ENCODE data around the gene DNAJC10.
"Not testable (repeated sequence)": the region's sequence is repeated elsewhere in the genome, so short reads cannot be mapped to it uniquely, and the experiment has no call there.

DNAJC10 gene

DNA sequence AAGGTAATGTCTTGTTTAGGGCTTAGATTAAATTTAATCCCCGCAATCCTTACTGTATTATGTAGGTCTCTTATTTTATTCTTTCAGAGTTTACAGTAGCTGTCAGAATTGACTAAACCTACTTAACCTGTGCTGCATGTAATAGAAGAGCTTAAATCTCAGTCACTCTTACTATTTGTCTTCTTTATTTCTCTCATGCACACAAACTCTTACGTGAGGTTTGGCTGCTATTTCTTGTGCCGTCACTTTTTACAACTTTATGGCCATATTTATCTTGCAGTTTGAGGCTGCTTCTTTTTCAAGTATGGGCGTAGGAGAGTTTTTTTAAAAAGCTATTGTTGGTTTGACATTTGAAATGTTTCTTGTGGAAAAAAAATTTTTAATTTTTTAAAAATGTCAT is 12.0 kb downstream of the DNAJC10 start:
- no peak for DNase-seq

DNA sequence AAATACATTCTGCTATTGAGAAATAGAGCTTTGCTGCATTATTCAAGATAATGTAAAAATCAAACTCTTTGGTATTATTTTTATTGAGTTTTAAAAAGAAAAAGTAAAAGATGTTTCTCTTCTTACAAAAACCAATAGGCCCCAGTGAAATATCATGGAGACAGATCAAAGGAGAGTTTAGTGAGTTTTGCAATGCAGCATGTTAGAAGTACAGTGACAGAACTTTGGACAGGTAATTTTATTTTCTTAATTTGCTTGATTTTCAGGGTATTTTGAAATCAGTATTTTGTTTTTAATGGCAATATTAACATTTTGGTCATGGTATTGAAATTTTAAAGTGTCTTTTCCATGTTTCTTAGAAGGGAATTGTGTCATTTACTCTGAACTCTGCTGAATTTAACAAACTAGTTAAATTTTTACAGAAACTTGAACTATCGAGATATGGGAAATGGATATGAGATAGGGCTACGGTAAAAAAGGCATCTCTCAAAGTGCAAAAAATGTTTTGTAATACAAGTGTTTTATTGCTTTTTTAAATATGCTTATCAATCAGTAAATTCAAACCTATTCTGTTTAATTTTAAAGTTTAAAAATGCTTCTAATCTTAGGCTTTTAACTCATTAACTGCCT is 13.8 kb downstream of the DNAJC10 start:
- no peak for DNase-seq

DNA sequence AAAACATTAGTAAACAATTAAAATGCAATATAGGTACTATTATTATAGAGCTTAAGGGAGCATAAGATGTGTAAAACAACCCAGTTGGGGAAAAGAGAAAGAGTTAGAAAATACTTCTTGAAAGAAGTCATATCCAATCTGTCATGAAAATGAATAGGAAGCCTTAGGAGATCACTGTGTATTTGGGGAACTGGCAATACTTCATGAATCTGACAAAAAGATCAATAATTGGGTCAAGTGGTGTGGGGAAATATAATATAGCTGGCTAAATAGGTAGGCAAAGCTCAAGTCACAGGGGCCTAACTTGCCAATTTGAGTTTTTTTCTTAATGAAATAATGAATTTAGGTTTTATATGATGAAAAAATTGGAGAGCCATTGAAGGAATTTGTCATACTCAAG is 14.4 kb downstream of the DNAJC10 start:
- DNase-seq, result no peak

DNA sequence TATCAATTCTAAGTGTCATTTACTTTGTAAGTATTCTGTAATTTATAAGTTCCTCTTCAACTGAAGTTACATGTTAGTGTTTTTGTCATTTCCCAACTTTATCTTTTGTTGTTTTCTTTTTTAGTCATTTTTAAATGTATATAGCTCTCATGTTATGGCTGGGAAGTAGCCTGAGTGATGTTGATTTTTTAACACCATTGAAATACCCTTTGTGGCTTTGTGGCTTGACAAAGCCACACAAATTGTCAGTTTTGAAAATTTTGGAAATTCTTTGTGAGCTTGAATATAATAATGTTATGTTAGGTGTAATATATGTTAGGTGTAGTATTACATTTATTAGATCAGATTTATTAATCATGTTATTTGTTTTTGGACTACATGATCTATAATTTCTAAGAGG is 16.7 kb downstream of the DNAJC10 start:
- DNase-seq, result no peak

DNA sequence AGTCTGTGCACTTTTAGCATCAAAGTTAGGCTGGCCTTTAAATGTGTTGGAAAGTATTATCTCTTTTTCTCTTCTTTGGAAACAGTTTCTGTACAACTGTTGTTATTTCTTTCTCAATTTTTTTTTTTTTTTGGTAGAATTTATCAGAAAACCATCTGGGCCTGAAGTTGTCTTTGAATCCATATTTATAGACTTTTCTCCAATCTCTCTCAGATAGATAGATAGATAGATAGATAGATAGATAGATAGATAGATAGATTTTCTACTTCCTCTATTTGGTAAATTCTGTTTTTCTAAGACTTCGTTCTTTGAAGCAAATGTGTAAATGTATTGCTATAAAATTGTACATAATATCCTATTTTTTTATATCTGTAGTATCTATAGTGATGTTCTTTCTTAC is 17.5 kb downstream of the DNAJC10 start:
- DNase-seq, result no peak

DNA sequence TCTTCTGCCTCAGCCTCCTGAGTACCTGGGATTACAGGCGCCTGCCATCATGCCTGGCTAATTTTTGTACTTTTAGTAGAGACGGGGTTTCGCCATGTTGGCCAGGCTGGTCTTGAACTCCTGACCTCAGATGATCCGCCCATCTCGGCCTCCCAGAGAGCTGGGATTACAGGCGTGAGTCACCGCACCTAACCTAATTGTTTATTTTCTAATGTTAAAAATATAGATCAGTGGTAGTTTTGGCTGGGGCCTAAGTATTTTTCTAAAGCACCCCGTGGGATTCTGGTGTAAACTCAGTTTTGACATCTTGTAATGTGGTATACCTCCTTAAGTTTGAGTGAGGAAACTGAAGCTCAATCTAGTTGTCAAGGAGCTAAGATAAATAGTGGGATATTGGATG is 20.8 kb downstream of the DNAJC10 start:
- not testable (repeated sequence) for DNase-seq

DNA sequence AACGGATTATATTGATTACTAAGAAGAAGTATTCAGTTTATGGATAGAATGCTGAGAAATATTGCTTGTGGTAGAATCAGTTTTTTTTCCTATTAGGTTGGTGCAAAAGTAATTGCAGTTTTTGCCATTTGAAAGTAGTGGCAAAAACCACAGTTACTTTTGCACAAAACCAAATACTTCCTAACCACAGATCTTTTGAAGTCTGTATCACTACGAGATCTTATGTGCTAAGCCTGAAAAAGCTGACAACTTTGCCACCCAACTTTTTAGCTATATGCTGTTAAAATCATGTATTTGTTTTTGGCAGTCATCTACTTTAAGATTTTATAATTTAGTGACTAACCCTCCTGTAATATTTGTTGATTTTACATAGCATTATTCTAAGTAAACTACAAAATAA is 24.6 kb downstream of the DNAJC10 start:
- DNase-seq, result no peak

DNA sequence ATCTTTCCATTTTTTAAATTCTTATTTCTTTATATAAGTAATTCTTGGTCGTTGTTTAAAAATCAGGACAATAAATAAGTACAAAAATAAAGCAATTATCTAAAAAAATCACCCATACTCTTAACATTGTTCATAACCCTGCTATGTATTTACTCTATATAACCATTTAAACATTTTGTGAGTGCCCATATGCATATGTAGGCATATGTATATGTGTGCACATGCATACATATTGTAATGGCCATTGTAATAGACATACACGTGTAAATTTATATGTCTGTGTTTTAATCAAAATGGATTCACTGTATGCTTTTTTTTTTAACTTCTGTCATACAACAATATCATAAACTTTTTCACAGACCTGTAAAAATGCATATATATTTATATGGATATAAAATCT is 25.6 kb downstream of the DNAJC10 start:
- DNase-seq, result no peak

DNA sequence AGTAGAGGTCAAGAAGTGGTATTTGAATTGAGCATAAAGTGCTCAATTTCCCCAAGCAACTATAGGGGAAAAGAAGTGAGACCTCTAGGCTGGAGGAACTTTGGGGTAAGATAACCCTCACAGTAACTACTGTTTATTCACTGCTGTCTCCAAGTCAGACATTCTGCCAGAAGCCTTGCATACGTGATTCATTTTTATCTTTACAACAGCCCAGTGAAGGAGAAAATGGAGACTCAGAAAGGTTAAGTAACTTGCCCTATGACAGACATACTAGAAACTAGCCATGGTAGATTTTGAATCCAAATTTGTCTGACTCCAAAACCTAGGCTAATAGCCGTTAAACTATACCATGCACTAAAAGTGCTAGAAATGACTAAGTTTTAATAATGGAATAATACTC is 28.4 kb downstream of the DNAJC10 start:
- DNase-seq, result no peak

DNA sequence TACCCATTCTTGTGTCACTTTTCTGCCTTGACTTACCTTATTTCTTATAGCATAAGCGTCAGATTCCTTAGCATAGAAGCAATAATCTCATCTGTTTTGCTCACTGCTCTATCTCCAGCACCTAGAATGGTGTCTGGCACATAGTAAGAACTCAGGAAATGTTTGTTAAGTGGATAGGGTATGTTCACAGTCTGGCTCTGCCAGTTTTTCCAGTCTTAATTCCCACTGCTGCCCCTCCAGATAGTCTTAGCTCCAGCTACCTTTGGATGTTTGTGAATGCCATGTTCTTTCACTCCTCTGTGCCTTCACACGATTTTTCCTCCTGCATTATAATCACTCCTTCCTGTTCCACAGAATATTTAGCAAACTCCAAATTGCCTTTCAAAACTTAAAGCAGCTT is 29.0 kb downstream of the DNAJC10 start:
- DNase-seq, result no peak

DNA sequence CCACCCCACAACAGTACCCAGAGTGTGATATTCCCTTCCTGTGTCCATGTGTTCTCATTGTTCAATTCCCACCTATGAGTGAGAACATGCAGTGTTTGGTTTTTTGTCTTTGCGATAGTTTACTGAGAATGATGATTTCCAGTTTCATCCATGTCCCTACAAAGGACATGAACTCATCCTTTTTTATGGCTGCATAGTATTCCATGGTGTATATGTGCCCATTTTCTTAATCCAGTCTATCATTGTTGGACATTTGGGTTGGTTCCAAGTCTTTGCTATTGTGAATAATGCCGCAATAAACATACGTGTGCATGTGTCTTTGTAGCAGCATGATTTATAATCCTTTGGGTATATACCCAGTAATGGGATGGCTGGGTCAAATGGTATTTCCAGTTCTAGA is 29.8 kb downstream of the DNAJC10 start:
- DNase-seq, result not testable (repeated sequence)

DNA sequence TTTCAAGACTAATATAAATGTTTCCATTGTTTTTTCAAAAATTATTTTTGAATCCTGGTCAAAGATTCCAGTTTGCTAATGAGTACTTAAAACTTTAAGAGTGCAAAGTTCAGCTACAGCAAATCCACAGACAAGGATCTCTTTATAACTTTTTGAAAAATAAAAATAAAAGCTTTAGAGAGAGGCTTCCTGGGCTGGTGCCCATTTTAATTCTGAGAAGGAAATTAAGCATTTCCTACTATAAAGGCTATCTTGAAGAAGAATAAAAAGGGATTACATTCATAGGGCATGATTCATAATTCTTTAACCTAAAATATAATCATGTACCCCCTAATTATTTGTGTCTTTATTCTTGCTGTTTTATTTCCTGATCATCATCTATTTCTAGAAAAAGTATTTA is 38.2 kb downstream of the DNAJC10 start:
- no peak for DNase-seq

DNA sequence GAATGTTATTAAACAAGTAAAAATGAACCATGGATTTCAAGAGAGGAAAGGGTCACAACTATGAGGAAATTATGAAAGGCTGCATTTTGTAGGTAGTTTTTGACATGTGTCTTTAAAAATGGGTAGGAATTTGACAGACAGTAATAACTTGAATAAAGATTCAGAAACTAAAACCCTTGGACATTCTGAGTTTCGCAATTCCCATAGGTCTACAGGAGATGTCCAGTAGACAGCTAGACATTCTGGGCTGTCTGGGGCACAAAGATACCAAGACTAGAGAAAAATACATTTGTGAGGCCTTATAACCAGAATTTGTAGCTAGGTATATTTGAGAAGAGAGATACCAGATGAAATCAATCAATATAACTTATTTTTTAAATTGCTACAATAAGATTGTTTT is 42.3 kb downstream of the DNAJC10 start:
- no peak for DNase-seq

DNA sequence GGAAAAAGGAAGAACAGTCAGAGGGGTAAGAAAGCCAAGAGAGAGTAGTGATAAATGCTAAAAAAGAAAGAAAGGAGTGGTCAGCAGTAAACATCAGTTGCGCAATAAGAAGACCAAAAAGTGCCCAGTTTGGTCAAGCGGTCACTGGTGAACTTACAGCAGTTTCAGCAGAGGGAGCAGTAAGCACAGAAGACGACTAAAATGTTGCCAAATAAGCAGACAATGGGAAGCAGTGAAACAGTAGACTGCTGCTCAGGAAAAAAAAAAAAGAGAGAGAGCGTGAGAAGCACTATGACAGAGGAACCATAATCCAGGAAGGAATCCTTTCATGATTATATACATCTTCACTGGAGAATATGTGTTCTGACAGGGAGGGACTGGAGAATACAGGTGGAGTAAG is 45.8 kb downstream of the DNAJC10 start:
- no peak for DNase-seq

DNA sequence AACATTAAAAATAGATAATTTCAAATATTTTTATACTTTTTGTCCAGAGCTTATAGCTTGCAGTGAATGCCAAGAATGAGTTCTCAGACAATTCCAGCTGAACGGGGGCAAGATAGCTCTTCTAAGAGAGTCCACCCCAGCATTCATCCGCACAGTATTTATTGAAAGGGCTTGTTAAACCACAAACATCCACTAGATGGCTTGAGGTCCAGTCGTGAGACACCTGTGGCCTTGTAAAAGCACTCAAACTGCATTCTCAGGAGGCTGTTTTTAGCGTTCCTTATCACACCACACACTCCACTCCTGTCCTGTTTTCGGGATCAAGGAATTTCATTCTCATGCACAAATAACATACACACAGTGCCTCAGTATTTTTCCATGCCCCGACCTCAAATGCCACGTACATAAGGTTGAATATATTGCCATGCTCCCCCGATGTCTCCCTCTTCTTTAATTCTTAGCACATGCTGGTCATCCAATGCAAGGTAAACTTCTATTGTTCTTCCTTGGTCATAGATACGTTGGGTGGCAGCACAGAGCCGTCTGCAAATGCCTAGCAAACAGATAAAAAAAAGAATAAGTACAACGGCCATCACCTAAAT is 47.4 kb downstream of the DNAJC10 start:
- DNase-seq, result no peak

DNA sequence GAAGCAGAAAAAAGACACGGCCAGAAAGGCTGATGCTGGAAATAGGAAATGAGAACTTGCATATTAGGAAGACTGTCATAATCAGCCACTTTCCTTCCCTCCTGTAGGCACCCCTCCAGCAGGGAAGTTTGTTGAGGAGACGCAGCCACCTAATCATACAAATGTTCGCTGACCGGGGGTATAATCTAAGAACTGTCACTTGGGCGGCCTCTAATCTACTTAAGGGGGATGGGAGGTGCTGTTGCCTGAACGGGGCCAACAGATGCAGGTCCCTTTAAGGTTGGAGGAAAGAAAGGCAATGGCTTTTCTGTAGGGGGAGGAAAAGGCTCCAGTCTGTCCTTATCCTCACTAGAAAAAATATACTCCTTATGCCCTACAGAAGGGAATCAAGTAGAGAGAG is 50.6 kb downstream of the DNAJC10 start:
- no peak for DNase-seq

DNA sequence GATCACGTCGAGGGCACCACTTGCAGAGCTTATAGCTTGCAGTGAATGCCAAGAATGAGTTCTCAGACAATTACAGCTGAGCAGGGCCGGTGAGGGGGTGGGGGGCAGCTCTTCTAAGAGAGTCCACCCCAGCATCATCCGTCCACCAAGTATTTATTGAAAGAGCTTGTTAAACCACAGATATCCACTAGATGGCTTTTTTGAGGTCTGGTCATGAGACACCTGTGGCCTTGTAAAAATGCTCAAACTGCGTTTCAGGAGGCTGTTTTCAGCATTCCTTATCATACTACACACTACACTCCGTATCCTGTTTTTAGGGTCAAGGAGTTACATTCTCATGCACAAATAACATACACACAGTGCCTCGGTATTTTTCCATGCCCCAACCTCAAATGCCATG is 51.5 kb downstream of the DNAJC10 start:
- no peak for DNase-seq

DNA sequence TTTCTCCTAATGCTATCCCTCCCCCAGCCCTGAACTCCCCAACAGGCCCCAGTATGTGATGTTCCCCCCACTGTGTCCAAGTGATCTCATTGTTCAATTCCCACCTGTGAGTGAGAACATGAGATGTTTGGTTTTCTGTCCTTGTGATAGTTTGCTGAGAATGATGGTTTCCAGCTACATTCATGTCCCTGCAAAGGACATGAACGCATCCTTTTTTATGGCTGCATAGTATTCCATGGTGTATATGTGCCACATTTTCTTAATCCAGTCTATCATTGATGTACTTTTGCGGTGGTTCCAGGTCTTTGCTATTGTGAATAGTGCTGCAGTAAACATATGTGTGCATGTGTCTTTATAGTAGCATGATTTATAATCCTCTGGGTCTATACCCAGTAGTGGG is 52.9 kb downstream of the DNAJC10 start:
- not testable (repeated sequence) for DNase-seq

DNA sequence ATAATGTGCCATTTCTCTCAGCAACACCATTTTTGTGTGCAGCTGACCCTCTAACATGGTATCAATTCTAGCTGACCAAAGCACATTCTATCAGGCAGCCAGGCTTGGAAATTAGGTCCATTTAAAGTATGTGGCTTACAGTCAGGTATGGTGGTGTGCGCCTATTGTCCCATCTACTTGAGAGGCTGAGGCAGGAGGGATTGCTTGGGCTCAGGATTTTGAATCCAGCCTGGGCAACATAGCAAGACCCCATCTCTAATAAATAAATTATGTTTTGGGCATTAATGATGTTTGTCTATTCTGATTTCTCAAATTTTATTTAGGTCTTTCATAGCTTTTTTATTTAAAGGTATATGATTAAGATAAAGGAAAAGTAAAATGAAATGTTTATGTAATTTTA is 63.3 kb downstream of the DNAJC10 start:
- no peak for DNase-seq

DNA sequence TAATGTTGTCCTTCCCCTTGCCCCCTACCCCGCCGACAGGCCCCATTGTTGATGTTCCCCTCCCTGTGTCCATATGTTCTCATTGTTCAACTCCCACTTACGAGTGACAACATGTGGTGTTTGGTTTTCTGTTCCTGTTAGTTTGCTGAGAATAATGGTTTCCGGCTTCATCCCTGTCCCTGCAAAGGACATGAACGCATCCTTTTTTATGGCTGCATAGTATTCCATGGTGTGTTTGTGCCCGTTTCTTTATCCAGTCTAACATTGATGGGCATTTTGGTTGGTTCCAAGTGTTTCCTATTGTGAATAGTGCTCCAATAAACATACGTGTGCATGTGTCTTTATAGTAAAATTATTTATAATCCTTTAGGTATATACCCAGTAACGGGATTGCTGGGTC is 65.0 kb downstream of the DNAJC10 start:
- not testable (repeated sequence) for DNase-seq

DNA sequence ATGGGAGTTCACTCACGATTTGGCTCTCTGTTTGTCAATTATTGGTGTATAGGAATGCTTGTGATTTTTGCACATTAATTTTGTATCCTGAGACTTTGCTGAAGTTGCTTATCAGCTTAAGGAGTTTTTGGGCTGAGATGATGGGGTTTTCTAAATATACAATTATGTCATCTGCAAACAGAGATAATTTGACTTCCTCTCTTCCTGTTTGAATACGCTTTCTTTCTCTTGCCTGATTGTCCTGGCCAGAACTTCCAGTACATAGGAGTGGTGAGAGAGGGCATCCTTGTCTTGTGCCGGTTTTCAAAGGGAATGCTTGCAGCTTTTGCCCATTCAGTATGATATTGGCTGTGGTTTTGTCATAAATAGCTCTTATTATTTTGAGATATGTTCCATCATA is 66.6 kb downstream of the DNAJC10 start:
- not testable (repeated sequence) for DNase-seq

DNA sequence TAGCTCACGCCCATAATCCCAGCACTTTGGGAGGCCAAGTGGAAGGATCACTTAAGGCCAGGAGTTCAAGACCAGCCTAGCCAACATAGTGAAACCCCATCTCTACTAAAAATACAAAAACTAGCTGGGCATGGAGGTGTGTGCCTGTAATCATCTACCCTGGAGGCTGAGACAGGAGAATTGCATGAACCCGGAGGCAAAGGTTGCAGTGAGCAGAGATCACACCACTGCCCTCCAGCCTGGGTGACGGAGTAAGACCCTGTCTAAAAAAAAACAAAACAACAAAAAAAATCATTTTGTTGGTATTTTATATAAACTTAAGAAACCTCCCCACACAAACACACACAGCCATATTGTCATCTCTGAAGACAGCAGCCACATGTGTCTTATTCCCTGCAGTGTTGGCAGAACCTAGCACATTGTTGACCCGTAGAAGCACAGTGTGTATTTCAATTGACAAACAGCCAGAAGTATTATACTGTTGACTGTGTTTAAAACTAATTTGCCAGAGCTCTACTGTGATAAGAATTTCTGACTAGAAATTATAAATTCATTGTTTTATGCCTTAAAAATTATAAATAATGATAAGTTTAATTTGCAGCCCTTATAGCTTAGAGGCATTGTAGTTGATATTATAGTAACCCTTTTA is 68.1 kb downstream of the DNAJC10 start:
- no peak for DNase-seq

DNA sequence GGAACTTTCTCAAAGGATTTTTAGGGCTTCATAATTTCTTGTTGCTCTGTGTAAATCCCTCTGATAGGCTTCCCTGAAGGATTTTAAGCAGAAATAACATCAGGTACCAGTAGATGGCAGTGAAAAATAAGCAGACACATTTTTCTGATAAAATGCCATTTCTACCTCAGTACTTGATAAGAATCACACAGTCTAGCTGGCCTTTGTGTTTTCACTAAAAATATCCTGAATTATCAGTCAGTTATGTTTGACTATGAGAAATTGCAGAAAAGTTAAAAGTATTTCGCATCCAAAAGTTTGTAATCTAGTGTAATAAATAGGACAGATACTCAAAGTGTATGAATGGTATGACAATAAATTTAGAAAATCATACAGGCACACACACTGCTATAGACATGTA is 68.7 kb downstream of the DNAJC10 start:
- DNase-seq, result no peak

DNA sequence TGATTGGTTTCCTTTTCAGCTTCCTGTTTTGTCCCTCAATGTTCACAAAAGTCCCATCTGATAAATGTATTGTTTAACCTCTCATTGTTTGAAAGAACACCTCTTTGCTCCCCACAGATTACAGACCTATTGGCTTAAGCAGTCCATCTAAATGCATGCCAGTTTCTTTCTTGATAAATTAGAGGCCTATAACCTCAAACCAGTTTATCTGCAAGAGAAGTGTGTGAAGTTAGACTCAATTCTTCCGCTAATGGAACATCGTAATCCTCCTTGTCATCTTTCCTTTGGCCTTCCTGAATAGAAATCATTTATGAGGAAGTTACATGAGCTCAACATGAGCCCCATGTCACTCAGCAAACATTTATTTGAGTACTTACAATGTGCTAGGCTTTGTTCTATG is 76.4 kb downstream of the DNAJC10 start:
- no peak for DNase-seq

DNA sequence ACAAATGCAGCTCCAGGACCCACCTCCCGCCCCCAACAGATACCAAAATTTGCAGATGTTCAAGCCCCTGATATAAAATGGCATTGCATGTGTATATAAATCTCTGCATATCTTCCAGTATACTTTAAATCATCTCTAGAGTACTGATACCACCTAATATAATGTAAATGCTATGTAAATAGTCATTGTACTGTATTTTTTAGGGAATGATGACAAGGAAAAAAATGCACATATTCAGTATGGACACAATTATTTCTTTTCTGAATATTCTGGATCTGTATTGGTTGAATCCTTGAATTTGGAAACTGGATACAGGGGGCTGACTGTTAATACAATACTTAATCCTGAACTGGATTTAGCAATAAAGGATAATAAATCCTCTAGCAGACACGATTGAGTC is 82.7 kb downstream of the DNAJC10 start:
- DNase-seq, result no peak

Measured in CD4-positive, alpha-beta T cell treated with Interleukin-6 for 4 hours (primary cell).